ENCODE data around the gene RPS26. TPM values are rescaled to one million over a fixed set of nuclear protein-coding genes. Genes with fewer than 3 reads are reported as not detected.
A peak's percentile ranks its signal among the peaks of the same experiment; 100 is the strongest.

RPS26 gene
- total and polyA plus RNA-seq, 7 experiments from 2014 or later: 40.8 to 717 (median 51.1) TPM

- Mint-ChIP-seq H3K36me3 (no peaks in the 10 kb centered on the region), H3K27ac (peak overlapping the region in 1 of 9 donors; percentile 25), H3K4me1 (peaks cover 0 to 21% (median 10%) of the 10 kb centered on the region in 7 donors), H3K9me3 (no peaks in the 10 kb centered on the region), H3K27me3 (peaks cover 0 to 59% (median 8%) of the 10 kb centered on the region in 5 donors), H3K4me3 (peak overlapping the region in 9 of 10 donors; percentile 6 to 86 (median 82))
- Histone ChIP-seq H3K9me3 (ENCODE audit: control insufficient read depth in 2 of 3, low read length in 3 of 3) (no peaks in the 10 kb centered on the region), H3K27me3 (ENCODE audit: control insufficient read depth in 2 of 2, insufficient read depth in 2 of 2, low read length in 2 of 2) (no peaks in the 10 kb centered on the region), H3K36me3 (ENCODE audit: control insufficient read depth in 2 of 3, insufficient read depth in 3 of 3, low read length in 3 of 3) (no peaks in the 10 kb centered on the region), H3K4me1 (ENCODE audit: control insufficient read depth in 2 of 2, insufficient read depth in 2 of 2, low read length in 2 of 2) (peaks cover 5 to 10% of the 10 kb centered on the region in 2 donors), H3K4me3 (ENCODE audit: low read length) (no peak overlapping the region), H3K27ac (ENCODE audit: low read depth, low read length) (no peak overlapping the region)
- POLR2A ChIA-PET: interaction anchor here (0.9 to 10.7 kb wide), 3 partner anchors 21 to 36 kb away, joined by 3 to 85 read pairs (median 4); partner anchors contain the start of genes PA2G4 and RPL41
- ATAC-seq (no peak), DNase-seq (no peak)
- intact Hi-C loops (cut with micrococcal nuclease): no loop called here
- CTCF ChIA-PET: interaction anchor here (0.6 to 1.6 kb wide), 3 partner anchors 22 to 37 kb away, joined by 3 to 5 read pairs (median 3); no protein-coding TSS in a partner anchor
Measured at GRCh38 chr12:56081393-56082347, 40.0 kb downstream of the RPS26 start.

- ChIA-PET POLR2A (interaction anchor here (10.7 kb wide), 1 partner anchor 20 kb away, joined by 85 read pairs; the partner anchor contains the start of gene PA2G4), CTCF (interaction anchor here (1.6 kb wide), 1 partner anchor 35 kb away, joined by 3 read pairs; no protein-coding TSS in a partner anchor)
- Histone ChIP-seq H3K9me3 (ENCODE audit: control insufficient read depth in 2 of 3, low read length in 3 of 3) (no peaks in the 10 kb centered on the region), H3K27me3 (ENCODE audit: control insufficient read depth in 2 of 2, insufficient read depth in 2 of 2, low read length in 2 of 2) (no peaks in the 10 kb centered on the region), H3K4me1 (ENCODE audit: control insufficient read depth in 2 of 2, insufficient read depth in 2 of 2, low read length in 2 of 2) (peaks cover 5 to 10% of the 10 kb centered on the region in 2 donors), H3K27ac (ENCODE audit: low read depth, low read length) (no peak overlapping the region), H3K4me3 (ENCODE audit: low read length) (no peak overlapping the region), H3K36me3 (ENCODE audit: control insufficient read depth in 2 of 3, insufficient read depth in 3 of 3, low read length in 3 of 3) (no peaks in the 10 kb centered on the region)
- Mint-ChIP-seq H3K9me3 (no peaks in the 10 kb centered on the region), H3K27me3 (peaks cover 0 to 58% (median 8%) of the 10 kb centered on the region in 5 donors), H3K4me3 (peak overlapping the region in 1 of 10 donors; percentile 73), H3K36me3 (no peaks in the 10 kb centered on the region), H3K27ac (no peak overlapping the region), H3K4me1 (peaks cover 0 to 21% (median 10%) of the 10 kb centered on the region in 7 donors)
- ATAC-seq (no peak), DNase-seq (no peak)
- intact Hi-C loops (cut with micrococcal nuclease): no loop called here
Measured at GRCh38 chr12:56082382-56082781, 40.7 kb downstream of the RPS26 start.

GRCh38 chr12:56082967-56083366 is 41.2 kb downstream of the RPS26 start:
- no peak for DNase-seq
- Mint-ChIP-seq H3K27me3 (peaks cover 0 to 56% (median 8%) of the 10 kb centered on the region in 5 donors), H3K4me3 (no peak overlapping the region), H3K4me1 (peaks cover 0 to 22% (median 10%) of the 10 kb centered on the region in 7 donors), H3K36me3 (no peaks in the 10 kb centered on the region), H3K27ac (no peak overlapping the region), H3K9me3 (no peaks in the 10 kb centered on the region)
- Histone ChIP-seq H3K9me3 (ENCODE audit: control insufficient read depth in 2 of 3, low read length in 3 of 3) (no peaks in the 10 kb centered on the region), H3K27ac (ENCODE audit: low read depth, low read length) (no peak overlapping the region), H3K36me3 (ENCODE audit: control insufficient read depth in 2 of 3, insufficient read depth in 3 of 3, low read length in 3 of 3) (no peaks in the 10 kb centered on the region), H3K4me1 (ENCODE audit: control insufficient read depth in 2 of 2, insufficient read depth in 2 of 2, low read length in 2 of 2) (peaks cover 5 to 10% of the 10 kb centered on the region in 2 donors), H3K4me3 (ENCODE audit: low read length) (no peak overlapping the region), H3K27me3 (ENCODE audit: control insufficient read depth in 2 of 2, insufficient read depth in 2 of 2, low read length in 2 of 2) (no peaks in the 10 kb centered on the region)
- POLR2A ChIA-PET: interaction anchor here (0.6 to 10.7 kb wide), 3 partner anchors 19 to 126 kb away, joined by 3 to 85 read pairs (median 5); partner anchors contain the start of gene PA2G4
- CTCF ChIA-PET: no interaction called here
- ATAC-seq: no peak
- intact Hi-C loops (cut with micrococcal nuclease): no loop called here

- POLR2A ChIA-PET: interaction anchor here (0.5 to 10.7 kb wide), 4 partner anchors 11 to 66 kb away, joined by 3 to 85 read pairs (median 4); partner anchors contain the start of gene PA2G4
- Histone ChIP-seq H3K4me1 (ENCODE audit: control insufficient read depth in 2 of 2, insufficient read depth in 2 of 2, low read length in 2 of 2) (peaks cover 0 to 10% of the 10 kb centered on the region in 2 donors), H3K27ac (ENCODE audit: low read depth, low read length) (no peak overlapping the region), H3K9me3 (ENCODE audit: control insufficient read depth in 2 of 3, low read length in 3 of 3) (no peaks in the 10 kb centered on the region), H3K36me3 (ENCODE audit: control insufficient read depth in 2 of 3, insufficient read depth in 3 of 3, low read length in 3 of 3) (no peaks in the 10 kb centered on the region), H3K27me3 (ENCODE audit: control insufficient read depth in 2 of 2, insufficient read depth in 2 of 2, low read length in 2 of 2) (no peaks in the 10 kb centered on the region), H3K4me3 (ENCODE audit: low read length) (no peak overlapping the region)
- ATAC-seq (peak; percentile 42), DNase-seq (no peak)
- Mint-ChIP-seq H3K9me3 (no peaks in the 10 kb centered on the region), H3K4me3 (no peak overlapping the region), H3K4me1 (peaks cover 0 to 23% (median 7%) of the 10 kb centered on the region in 7 donors), H3K36me3 (no peaks in the 10 kb centered on the region), H3K27ac (no peak overlapping the region), H3K27me3 (peaks cover 0 to 42% (median 8%) of the 10 kb centered on the region in 5 donors)
- CTCF ChIA-PET: interaction anchor here (0.6 to 1.0 kb wide), 4 partner anchors 11 to 1762 kb away, joined by 3 to 6 read pairs (median 4); no protein-coding TSS in a partner anchor
- intact Hi-C loops (cut with micrococcal nuclease): no loop called here
Measured at GRCh38 chr12:56084958-56085543, 43.3 kb downstream of the RPS26 start.

GRCh38 chr12:56086096-56086495 is 44.4 kb downstream of the RPS26 start:
- Mint-ChIP-seq H3K9me3 (no peaks in the 10 kb centered on the region), H3K36me3 (peaks cover 0 to 1% (median 0%) of the 10 kb centered on the region in 5 donors), H3K27ac (no peak overlapping the region), H3K27me3 (peaks cover 0 to 36% (median 5%) of the 10 kb centered on the region in 5 donors), H3K4me1 (peaks cover 0 to 18% (median 1%) of the 10 kb centered on the region in 7 donors), H3K4me3 (no peak overlapping the region)
- intact Hi-C loops (cut with micrococcal nuclease): no loop called here
- Histone ChIP-seq H3K4me3 (ENCODE audit: low read length) (no peak overlapping the region), H3K27ac (ENCODE audit: low read depth, low read length) (no peak overlapping the region), H3K27me3 (ENCODE audit: control insufficient read depth in 2 of 2, insufficient read depth in 2 of 2, low read length in 2 of 2) (no peaks in the 10 kb centered on the region), H3K9me3 (ENCODE audit: control insufficient read depth in 2 of 3, low read length in 3 of 3) (no peaks in the 10 kb centered on the region), H3K4me1 (ENCODE audit: control insufficient read depth in 2 of 2, insufficient read depth in 2 of 2, low read length in 2 of 2) (no peaks in the 10 kb centered on the region), H3K36me3 (ENCODE audit: control insufficient read depth in 2 of 3, insufficient read depth in 3 of 3, low read length in 3 of 3) (no peaks in the 10 kb centered on the region)
- POLR2A ChIA-PET: interaction anchor here (0.6 to 10.7 kb wide), 2 partner anchors 16 to 29 kb away, joined by 3 to 85 read pairs; partner anchors contain the start of gene PA2G4
- no peak for ATAC-seq
- CTCF ChIA-PET: interaction anchor here (1.0 kb wide), 1 partner anchor 9 kb away, joined by 3 read pairs; no protein-coding TSS in a partner anchor
- no peak for DNase-seq

- no peak overlapping the region for H3K4me3 Mint-ChIP-seq
- intact Hi-C loops (cut with micrococcal nuclease): no loop called here
- Histone ChIP-seq H3K4me1 (ENCODE audit: control insufficient read depth in 2 of 2, insufficient read depth in 2 of 2, low read length in 2 of 2) (no peaks in the 10 kb centered on the region), H3K27me3 (ENCODE audit: control insufficient read depth in 2 of 2, insufficient read depth in 2 of 2, low read length in 2 of 2) (no peaks in the 10 kb centered on the region), H3K36me3 (ENCODE audit: control insufficient read depth in 2 of 3, insufficient read depth in 3 of 3, low read length in 3 of 3) (no peaks in the 10 kb centered on the region), H3K27ac (ENCODE audit: low read depth, low read length) (no peak overlapping the region), H3K4me3 (ENCODE audit: low read length) (no peak overlapping the region), H3K9me3 (ENCODE audit: control insufficient read depth in 2 of 3, low read length in 3 of 3) (no peaks in the 10 kb centered on the region)
- H3K36me3 Mint-ChIP-seq: peaks cover 0 to 1% (median 0%) of the 10 kb centered on the region in 5 donors
- no peak for ATAC-seq
- no peaks in the 10 kb centered on the region for H3K9me3 Mint-ChIP-seq
- DNase-seq: no peak
- H3K4me1 Mint-ChIP-seq: peaks cover 0 to 15% (median 0%) of the 10 kb centered on the region in 7 donors
- peak overlapping the region in 1 of 9 donors; percentile 36 for H3K27ac Mint-ChIP-seq
- POLR2A ChIA-PET: interaction anchor here (10.7 kb wide), 1 partner anchor 16 kb away, joined by 85 read pairs; the partner anchor contains the start of gene PA2G4
- peaks cover 0 to 30% (median 4%) of the 10 kb centered on the region in 5 donors for H3K27me3 Mint-ChIP-seq
- CTCF ChIA-PET: no interaction called here
Measured at GRCh38 chr12:56086608-56087007, 44.9 kb downstream of the RPS26 start.

Data from naive thymus-derived CD4-positive, alpha-beta T cell (primary cell).